Natural killer cell (primary cell): Measurements from ENCODE around the gene CSRP3. TPM values are rescaled to one million over a fixed set of nuclear protein-coding genes. Genes with fewer than 3 reads are reported as not detected.

Source experiments
- ATAC-seq, 3 donors: fragments of 150-1000 bp in 2 of 3; fragments of 200-7000 bp in 1 of 3; cut with Tn5 transposase; 1 replicate in 1 of 3; 2 replicates in 2 of 3; pipeline ENCODE4 v1.10.0; 2021; ENCODE audit warnings: mild to moderate bottlenecking in 2 of 3, moderate library complexity in 2 of 3
- DNase-seq, 2 donors: peaks; one replicate each; pipeline versions ENCODE4 v3.0.0 to v3.0.0-alpha.2; 2013 to 2021; ENCODE audit warnings: mixed read lengths in 1 of 2
- H3K27ac ChIP-seq: one replicate; pipeline ENCODE4 v1.5.1; 2013; ENCODE audit warnings: mild to moderate bottlenecking, low read length
- H3K27me3 ChIP-seq: one replicate; pipeline ENCODE4 v1.6.1; 2013; ENCODE audit warnings: low read length; ENCODE audit not compliant: control insufficient read depth, insufficient read depth
- H3K36me3 ChIP-seq: one replicate; pipeline ENCODE4 v1.6.1; 2013; ENCODE audit warnings: low read length; ENCODE audit not compliant: control insufficient read depth, insufficient read depth
- H3K4me1 ChIP-seq: one replicate; pipeline ENCODE4 v1.6.1; 2013; ENCODE audit warnings: low read length; ENCODE audit not compliant: control insufficient read depth, insufficient read depth
- H3K4me3 ChIP-seq: one replicate; pipeline ENCODE4 v1.5.1; 2013; ENCODE audit warnings: low read length
- H3K9me3 ChIP-seq: one replicate; pipeline ENCODE4 v1.6.1; 2013; ENCODE audit warnings: low read length; ENCODE audit not compliant: control insufficient read depth, insufficient read depth
- H3K27ac Mint-ChIP-seq, 2 donors: one replicate each; pipeline ENCODE4 v1.8.0; 2022; ENCODE audit warnings: mild to moderate bottlenecking in 2 of 2, mixed read lengths in 2 of 2, moderate library complexity in 1 of 2
- H3K27me3 Mint-ChIP-seq, 2 donors: one replicate each; pipeline ENCODE4 v1.8.0; 2022; ENCODE audit warnings: low read depth in 2 of 2, mixed read lengths in 2 of 2
- H3K36me3 Mint-ChIP-seq: one replicate; pipeline ENCODE4 v1.8.0; 2022; ENCODE audit warnings: mixed read lengths
- H3K4me1 Mint-ChIP-seq, 2 donors: one replicate each; pipeline ENCODE4 v1.8.0; 2022; ENCODE audit warnings: mixed read lengths in 2 of 2
- H3K4me3 Mint-ChIP-seq: one replicate; pipeline ENCODE4 v1.8.0; 2022; ENCODE audit warnings: mild to moderate bottlenecking, moderate library complexity, mixed read lengths
- H3K9me3 Mint-ChIP-seq, 2 donors: one replicate each; pipeline ENCODE4 v1.8.0; 2022; ENCODE audit warnings: mixed read lengths in 2 of 2
- CTCF ChIP-seq: fragments of 200-600 bp; IDR thresholded peaks from one replicate; pipeline ENCODE4 v1.8.0; 2022; ENCODE audit warnings: antibody characterized with exemption
- WGBS: methylation state at CpG from one replicate; pipeline ENCODE4 v1.1.7; 2013; ENCODE audit warnings: missing lambda C conversion rate; ENCODE audit not compliant: insufficient coverage; 5-methylcytosine and 5-hydroxymethylcytosine counted together
- intact Hi-C: fragments of 100-400 bp; cut with micrococcal nuclease; formaldehyde crosslinking; loops from one replicate; pipeline ENCODE4 v1.14.2; 2022
- total RNA-seq, 4 donors: library from RNA; stranded (reverse); fragments of 120-200 nt in 1 of 4; gene quantifications; one replicate each; pipeline versions ENCODE4 v1.2.3 to v1.2.4, GENCODE V29; 2013 to 2022

CSRP3 gene
- total RNA-seq, 3 donors from 2014 or later (not counting 1 experiment from before 2014, with no cell fraction given) = not detected

- no peak for DNase-seq
- intact Hi-C loops = no loop called here
- ATAC-seq = no peak
- H3K4me3 ChIP-seq = no peak overlapping the region
- no peaks in the 10 kb centered on the region for H3K4me1 ChIP-seq
- no peak overlapping the region for H3K27ac ChIP-seq
- no peaks in the 10 kb centered on the region for H3K9me3 ChIP-seq
- no peaks in the 10 kb centered on the region for H3K36me3 ChIP-seq
- H3K4me3 Mint-ChIP-seq = no peak overlapping the region
- peaks cover 0 to 5% of the 10 kb centered on the region in 2 donors for H3K4me1 Mint-ChIP-seq
- H3K27me3 Mint-ChIP-seq = peaks cover 0 to 6% of the 10 kb centered on the region in 2 donors
- 19% methylated on average over 6 of the region's 6 CpGs for WGBS
- H3K27me3 ChIP-seq = no peaks in the 10 kb centered on the region
- no peak overlapping the region for H3K27ac Mint-ChIP-seq
- TF ChIP-seq CTCF = no peak
- H3K36me3 Mint-ChIP-seq = no peaks in the 10 kb centered on the region
- no peaks in the 10 kb centered on the region for H3K9me3 Mint-ChIP-seq
Measured at GRCh38 chr11:19200410-19201201, 1.2 kb downstream of the CSRP3 start.

GRCh38 chr11:19199771-19200170 is 2.0 kb downstream of the CSRP3 start:
- H3K4me3 Mint-ChIP-seq = no peak overlapping the region
- Histone ChIP-seq H3K9me3 (no peaks in the 10 kb centered on the region), H3K4me3 (no peak overlapping the region), H3K36me3 (no peaks in the 10 kb centered on the region), H3K27ac (no peak overlapping the region), H3K27me3 (no peaks in the 10 kb centered on the region), H3K4me1 (no peaks in the 10 kb centered on the region)
- peaks cover 0 to 6% of the 10 kb centered on the region in 2 donors for H3K27me3 Mint-ChIP-seq
- peaks cover 0 to 5% of the 10 kb centered on the region in 2 donors for H3K4me1 Mint-ChIP-seq
- WGBS = 0% methylated on average over 2 of the region's 3 CpGs
- no peak for TF ChIP-seq CTCF
- intact Hi-C loops = no loop called here
- ATAC-seq (no peak), DNase-seq (no peak)
- H3K36me3 Mint-ChIP-seq = no peaks in the 10 kb centered on the region
- no peak overlapping the region for H3K27ac Mint-ChIP-seq
- H3K9me3 Mint-ChIP-seq = no peaks in the 10 kb centered on the region

- Histone ChIP-seq H3K36me3 (no peaks in the 10 kb centered on the region), H3K27me3 (no peaks in the 10 kb centered on the region), H3K27ac (no peak overlapping the region), H3K4me1 (no peaks in the 10 kb centered on the region), H3K9me3 (no peaks in the 10 kb centered on the region), H3K4me3 (no peak overlapping the region)
- ATAC-seq (no peak), DNase-seq (no peak)
- Mint-ChIP-seq H3K27me3 (peaks cover 0 to 6% of the 10 kb centered on the region in 2 donors), H3K4me1 (peaks cover 0 to 5% of the 10 kb centered on the region in 2 donors), H3K36me3 (no peaks in the 10 kb centered on the region), H3K9me3 (no peaks in the 10 kb centered on the region), H3K27ac (no peak overlapping the region), H3K4me3 (no peak overlapping the region)
- WGBS = 93% methylated on average over 7 of the region's 7 CpGs
- intact Hi-C loops = no loop called here
- TF ChIP-seq CTCF = no peak
Measured at GRCh38 chr11:19199048-19199447, 2.7 kb downstream of the CSRP3 start.

- Mint-ChIP-seq H3K27ac (no peak overlapping the region), H3K36me3 (no peaks in the 10 kb centered on the region), H3K4me1 (peaks cover 0 to 5% of the 10 kb centered on the region in 2 donors), H3K4me3 (no peak overlapping the region), H3K9me3 (no peaks in the 10 kb centered on the region), H3K27me3 (peaks cover 0 to 6% of the 10 kb centered on the region in 2 donors)
- no peak overlapping the region for H3K27ac ChIP-seq
- no peaks in the 10 kb centered on the region for H3K36me3 ChIP-seq
- DNase-seq = no peak
- intact Hi-C loops = no loop called here
- 86% methylated on average over 6 of the region's 6 CpGs for WGBS
- TF ChIP-seq CTCF = no peak
- H3K27me3 ChIP-seq = no peaks in the 10 kb centered on the region
- no peaks in the 10 kb centered on the region for H3K4me1 ChIP-seq
- ATAC-seq = no peak
- H3K4me3 ChIP-seq = no peak overlapping the region
- H3K9me3 ChIP-seq = no peaks in the 10 kb centered on the region
Measured at GRCh38 chr11:19196432-19196831, 5.4 kb downstream of the CSRP3 start.
